SU-DHL-6 (cell line): Measurements from ENCODE around the gene BCL2.

ENCODE experiments used
- CTCF ChIP-seq: fragments of 200-600 bp; sonication (generic); IDR thresholded peaks from one replicate; pipeline ENCODE4 v1.5.1; 2017; ENCODE audit warnings: antibody characterized with exemption, mild to moderate bottlenecking, low read length, moderate library complexity; ENCODE audit not compliant: insufficient read depth, poor library complexity, severe bottlenecking
- EZH2phosphoT487 ChIP-seq: fragments of 200-600 bp; sonication (generic), shearing (Covaris generic); conservative IDR thresholded peaks from 2 replicates; pipeline ENCODE4 v1.6.1; 2018; ENCODE audit warnings: mild to moderate bottlenecking, antibody characterized with exemption, low read length, moderate library complexity, mixed read lengths

- TF ChIP-seq CTCF (no peak), EZH2phosphoT487 (no peak)
These were observed 59.2 kb downstream of the BCL2 start for GRCh38 chr18:63260380-63260754.
